ENCODE results near the gene CLK2.

DNA sequence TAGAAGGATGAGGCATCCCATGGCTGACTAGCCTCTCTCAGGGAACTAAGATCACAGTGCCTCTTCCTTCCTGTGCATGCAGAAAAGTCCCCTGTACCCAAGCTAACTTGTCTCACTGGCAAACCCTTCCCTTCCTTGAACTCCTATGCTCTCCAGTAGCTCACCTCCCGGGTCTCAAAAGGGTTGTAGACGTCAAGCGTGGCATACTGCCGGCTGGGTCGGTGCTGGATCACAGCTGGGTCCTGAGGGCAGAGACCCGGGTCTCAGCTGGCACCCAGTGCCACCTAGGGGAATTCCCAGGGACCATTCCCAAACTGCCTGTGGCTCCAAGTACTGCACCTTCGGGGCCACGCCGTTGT lies 11.8 kb downstream of the CLK2 start:
- no peak for TF ChIP-seq TAF1 (IDR thresholded peaks at IDR 0.05; ENCODE audit: low read depth, low read length)
- TF ChIP-seq POLR2AphosphoS5 (IDR thresholded peaks at IDR 0.05; ENCODE audit: low read depth, low read length): no peak
- no peak for TF ChIP-seq POLR2A (IDR thresholded peaks at IDR 0.05; ENCODE audit: low read depth, low read length)
- TF ChIP-seq PAX5 (IDR thresholded peaks at IDR 0.05; ENCODE audit: insufficient read depth, low read length, severe bottlenecking): no peak
- no peak for TF ChIP-seq SPI1 (IDR thresholded peaks at IDR 0.05; ENCODE audit: low read depth, low read length)
